SK-N-MC (cell line): ENCODE results near the gene KIF3B.
"Not testable (repeated sequence)": the region's sequence is repeated elsewhere in the genome, so short reads cannot be mapped to it uniquely, and the experiment has no call there.

ENCODE experiments used
- DNase-seq: peaks from one replicate; pipeline ENCODE4 v3.0.0-alpha.2; 2011; ENCODE audit warnings: low read depth, low spot score
- H3K27ac ChIP-seq: fragments of 200-600 bp; sonication (generic); 2 replicates; pipeline ENCODE4 v1.5.1; 2016; ENCODE audit warnings: mixed run types
- H3K36me3 ChIP-seq: fragments of 200-600 bp; sonication (generic); 2 replicates; pipeline ENCODE4 v1.6.1; 2017; ENCODE audit warnings: antibody characterized with exemption, low read length, mixed read lengths; ENCODE audit not compliant: insufficient read depth
- H3K4me3 ChIP-seq: fragments of 200-600 bp; sonication (generic); 2 replicates; pipeline ENCODE4 v1.5.1; 2016
- H3K9ac ChIP-seq: fragments of 200-600 bp; sonication (generic); 2 replicates; pipeline ENCODE4 v1.8.0; 2017; ENCODE audit warnings: mixed run types, mixed read lengths; ENCODE audit not compliant: insufficient read length
- H3K9me3 ChIP-seq: fragments of 200-600 bp; sonication (generic); 2 replicates; pipeline ENCODE4 v1.6.1; 2017; ENCODE audit warnings: low read depth, mild to moderate bottlenecking, antibody characterized with exemption, low read length, moderate library complexity, mixed read lengths
- EZH2 ChIP-seq: fragments of 200-600 bp; sonication (generic); IDR thresholded peaks from one replicate; pipeline ENCODE4 v1.6.1; 2017; ENCODE audit warnings: antibody characterized with exemption
- FOXP2 ChIP-seq: optimal IDR thresholded peaks from 2 replicates; pipeline ENCODE3; 2011; ENCODE audit warnings: mild to moderate bottlenecking, moderate library complexity; ENCODE audit not compliant: insufficient read depth; ENCODE audit errors: extremely low read length, control extremely low read depth
- POLR2AphosphoS5 ChIP-seq: IDR thresholded peaks from 2 replicates; pipeline ENCODE4 v1.6.1; 2012; ENCODE audit warnings: mild to moderate bottlenecking, low read depth, low read length, borderline replicate concordance

KIF3B gene

DNA sequence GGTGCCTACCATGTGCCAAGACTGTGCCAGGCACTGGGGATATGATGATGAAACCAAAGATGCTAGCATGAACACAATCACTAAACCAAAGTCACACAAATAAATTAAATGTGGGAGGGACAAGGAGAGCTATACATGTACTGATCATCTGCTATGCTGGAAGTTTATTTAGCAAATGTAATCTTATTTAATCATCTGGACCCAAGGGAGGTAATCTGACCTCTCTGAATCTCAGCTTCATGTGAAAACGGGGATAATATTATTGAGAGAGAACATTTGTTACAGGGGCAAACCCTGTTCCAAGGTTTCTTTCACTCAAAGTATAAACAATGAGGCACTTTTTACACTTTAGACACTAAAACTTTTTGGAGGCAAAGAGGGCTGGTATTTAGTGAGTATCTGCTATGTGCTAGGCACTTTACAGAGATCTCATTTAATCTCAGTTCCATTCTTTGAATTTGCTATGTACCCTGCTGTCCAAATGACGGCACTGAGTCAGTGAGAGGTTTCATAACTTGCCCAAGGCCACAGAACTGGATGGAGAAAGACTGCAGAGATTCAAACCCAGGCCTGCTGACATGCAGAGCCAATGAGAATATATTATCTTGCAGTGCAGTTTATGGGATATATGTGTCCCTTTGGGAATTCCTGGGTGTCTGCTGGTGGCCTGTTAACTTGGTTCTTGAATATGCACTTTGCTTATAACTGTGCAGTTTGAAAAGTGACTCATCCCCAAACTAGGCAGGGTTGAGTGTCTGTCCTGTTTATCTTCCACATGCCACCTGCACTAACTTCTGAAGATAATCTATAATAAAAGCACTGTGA, 77.4 kb downstream of the KIF3B start:
- 0 out of 2 replicates have a peak overlapping the region, but pooled peaks have one; percentile 11 for H3K4me3 ChIP-seq

DNA sequence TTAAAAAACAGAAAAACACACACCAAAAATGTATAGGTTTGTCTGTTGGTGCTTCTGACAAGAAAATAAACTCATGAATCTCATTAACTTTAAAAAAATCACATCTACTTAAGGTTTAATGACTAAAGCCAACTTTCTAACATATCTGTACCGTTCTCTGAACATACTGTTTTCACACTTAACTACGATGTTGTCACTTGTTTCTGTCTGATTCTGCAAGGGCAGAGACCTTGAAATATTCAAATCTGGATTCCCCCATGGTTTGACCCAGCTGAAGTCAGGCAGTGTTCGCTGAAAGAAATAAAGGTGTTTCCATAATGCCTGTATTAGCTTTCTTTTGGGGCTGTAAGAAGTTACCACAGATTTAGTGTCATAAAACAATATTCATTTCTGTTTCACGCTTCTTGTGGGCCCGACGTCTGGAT, 78.0 kb downstream of the KIF3B start:
- DNase-seq, result no peak
- Histone ChIP-seq H3K4me3 (no peak overlapping the region), H3K36me3 (peaks cover 7% of the 10 kb centered on the region; the same call in 1 of the 2 replicates), H3K9me3 (no peaks in the 10 kb centered on the region), H3K9ac (no peak overlapping the region), H3K27ac (peak overlapping the region; percentile 62)
- TF ChIP-seq POLR2AphosphoS5 (no peak), FOXP2 (no peak), EZH2 (no peak)

More for the DNA sequence above, 77.4 kb downstream of the KIF3B start:
- DNase-seq, result no peak
- Histone ChIP-seq H3K9ac (no peak overlapping the region), H3K27ac (peak overlapping the region; percentile 62), H3K36me3 (0 out of 2 replicates have a peak, but pooled peaks cover 2% of the 10 kb centered on the region), H3K9me3 (no peaks in the 10 kb centered on the region)
- TF ChIP-seq POLR2AphosphoS5, result no peak
- TF ChIP-seq EZH2, result no peak
- no peak for TF ChIP-seq FOXP2

DNA sequence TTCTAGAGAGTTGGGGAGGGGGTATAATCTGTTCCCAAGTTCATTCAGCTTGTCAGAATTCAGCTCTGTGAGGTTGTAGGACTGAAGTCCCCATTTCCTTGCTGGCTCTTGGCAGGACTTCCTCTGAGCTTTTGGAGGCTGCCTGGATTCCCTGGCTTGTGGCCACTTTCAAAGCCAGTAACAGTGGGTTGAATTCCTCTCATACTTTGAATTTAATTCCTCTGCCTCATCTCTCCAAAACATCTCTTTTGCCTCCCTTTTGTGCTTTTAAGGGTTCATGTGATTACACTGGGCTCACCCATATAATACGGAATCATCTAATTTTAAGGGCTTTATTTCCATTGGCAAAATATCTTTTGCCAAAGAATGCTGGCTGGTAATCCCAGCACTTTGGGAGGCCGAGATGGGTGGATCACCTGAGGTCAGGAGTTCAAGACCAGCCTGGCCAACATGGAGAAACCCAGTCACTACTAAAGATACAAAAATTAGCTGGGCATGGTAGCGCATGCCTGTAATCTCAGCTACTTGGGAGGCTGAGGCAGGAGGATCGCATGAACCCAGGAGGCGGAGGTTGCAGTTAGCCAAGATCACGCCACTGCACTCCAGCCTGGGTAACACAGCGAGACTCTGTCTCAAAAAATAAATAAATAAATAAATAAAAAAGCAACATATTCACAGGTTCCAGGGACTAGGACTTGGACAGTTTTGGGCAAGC, 78.6 kb downstream of the KIF3B start:
- DNase-seq, H3K9ac ChIP-seq, H3K4me3 ChIP-seq, H3K9me3 ChIP-seq: not testable (repeated sequence)
- Histone ChIP-seq H3K27ac (peak overlapping the region; percentile 62), H3K36me3 (peaks cover 12% of the 10 kb centered on the region; the same call in 1 of the 2 replicates)

DNA sequence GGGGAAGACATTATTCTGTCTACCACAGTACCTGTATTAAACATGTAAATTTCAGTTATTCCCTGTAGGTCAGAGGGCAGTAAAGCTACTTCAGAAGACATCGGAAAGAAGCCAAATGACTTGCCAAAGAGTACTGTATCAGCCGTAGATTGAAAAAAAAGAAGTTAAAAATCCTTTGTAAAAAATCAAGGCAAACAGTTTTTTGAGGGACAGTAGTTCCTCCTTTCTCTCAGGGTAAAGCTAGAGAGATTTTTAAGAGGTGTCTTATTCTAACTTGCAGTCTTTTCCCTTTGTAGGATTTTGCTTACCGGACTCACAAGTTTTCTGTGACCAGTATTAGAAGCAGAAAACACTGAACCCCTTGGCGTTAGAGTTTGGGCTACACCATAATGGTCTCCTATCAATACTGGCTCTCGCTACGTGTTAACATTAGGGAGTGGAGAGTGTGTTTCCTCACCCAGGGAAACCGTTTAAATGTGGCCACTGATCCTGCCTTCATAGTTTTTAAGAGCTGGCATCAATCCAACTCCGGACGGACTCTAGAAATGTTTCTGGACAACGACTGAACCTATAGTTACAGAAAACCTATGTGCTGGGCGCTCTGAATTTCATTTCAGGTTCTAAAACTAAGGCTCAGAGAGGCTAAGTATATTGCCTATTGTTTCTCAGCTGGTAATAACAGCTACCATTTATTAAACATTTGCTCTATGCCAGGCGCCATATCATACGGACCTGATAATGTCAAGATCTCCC, 79.3 kb downstream of the KIF3B start:
- Histone ChIP-seq H3K9me3 (no peaks in the 10 kb centered on the region), H3K36me3 (peaks cover 12% of the 10 kb centered on the region; the same call in 1 of the 2 replicates), H3K27ac (peak overlapping the region; percentile 83), H3K4me3 (peak overlapping the region; percentile 93), H3K9ac (peak overlapping the region; percentile 94)
- no peak for DNase-seq
- no peak for TF ChIP-seq FOXP2
- TF ChIP-seq EZH2, result no peak
- no peak for TF ChIP-seq POLR2AphosphoS5

DNA sequence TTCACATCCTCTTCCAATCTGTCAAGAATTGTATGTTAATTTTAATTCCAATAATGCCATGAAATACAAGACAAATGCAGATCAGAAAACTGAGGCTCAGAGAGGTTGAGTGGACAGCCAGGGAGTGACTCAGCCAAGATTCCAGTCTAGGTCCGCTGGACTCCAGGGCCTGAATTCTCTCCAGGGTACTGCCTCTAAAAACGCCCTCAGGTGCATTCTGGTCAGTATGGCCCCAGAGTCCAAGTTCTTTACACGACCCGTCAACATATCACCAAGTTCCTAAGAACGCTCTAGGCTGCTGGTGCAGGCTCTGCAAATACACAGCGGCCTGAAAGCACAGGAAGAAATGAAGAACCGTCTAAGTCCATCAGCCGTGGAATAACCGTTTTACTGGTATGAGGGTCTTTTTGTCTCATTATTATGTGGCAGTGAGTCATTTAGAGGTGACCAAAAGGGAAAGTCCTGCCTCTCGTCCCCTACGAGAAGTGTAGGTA, 80.0 kb downstream of the KIF3B start:
- Histone ChIP-seq H3K4me3 (peak overlapping the region; percentile 93), H3K27ac (peak overlapping the region; percentile 83), H3K9ac (peak overlapping the region; percentile 94), H3K36me3 (peaks cover 12% of the 10 kb centered on the region; the same call in 1 of the 2 replicates), H3K9me3 (no peaks in the 10 kb centered on the region)
- TF ChIP-seq POLR2AphosphoS5, result no peak
- TF ChIP-seq EZH2, result no peak
- TF ChIP-seq FOXP2, result no peak
- DNase-seq, result no peak

DNA sequence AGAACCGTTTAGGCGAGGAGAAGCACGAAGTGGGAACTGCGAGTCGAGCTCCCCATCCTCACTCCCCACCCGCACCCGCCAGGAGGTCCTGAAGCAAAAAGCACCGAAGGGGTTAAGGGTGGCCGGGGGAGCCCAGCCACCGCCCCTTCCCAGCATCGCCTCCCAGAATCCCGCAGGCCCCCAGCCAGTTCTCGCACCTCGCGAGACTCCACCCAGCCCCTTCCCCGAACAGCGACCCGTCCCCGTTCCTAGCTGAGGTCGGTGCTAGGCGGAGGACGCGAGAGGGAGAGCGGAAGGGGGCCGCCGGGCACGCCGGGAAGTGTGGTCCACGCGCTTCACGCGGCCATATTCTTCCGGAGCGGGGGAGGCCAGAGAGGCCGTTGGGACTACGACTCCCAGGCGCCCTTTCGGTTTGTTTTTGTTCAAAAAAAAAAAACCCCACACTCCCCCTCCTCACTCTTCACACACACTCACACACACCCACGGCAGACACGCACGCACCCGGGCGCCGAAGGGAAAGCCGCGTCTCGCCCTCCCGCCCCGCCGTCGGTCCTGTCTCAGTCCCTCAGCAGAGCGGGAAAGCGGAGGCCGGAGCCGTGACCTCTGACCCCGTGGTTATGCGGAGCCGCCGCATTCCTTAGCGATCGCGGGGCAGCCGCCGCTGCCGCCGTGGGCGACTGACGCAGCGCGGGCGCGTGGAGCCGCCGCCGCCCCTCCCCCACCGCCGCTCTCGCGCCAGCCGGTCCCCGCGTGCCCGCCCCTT, 80.6 kb downstream of the KIF3B start, which contains the start of gene ASXL1:
Gene ASXL1, plus strand, starts transcription at position 463 of the 763 bp plus-strand sequence. CDS start 445 bp downstream, outside the sequence.
- peak; percentile 56 for DNase-seq
- Histone ChIP-seq H3K9ac (peak within 1 kb of the TSS; percentile 99), H3K4me3 (peak within 1 kb of the TSS; percentile 93), H3K36me3 (peaks cover 12% of the 10 kb centered on the region; the same call in 1 of the 2 replicates), H3K9me3 (no peaks in the 10 kb centered on the region), H3K27ac (peak within 1 kb of the TSS; percentile 98)
- peak; percentile 87 for TF ChIP-seq POLR2AphosphoS5
- TF ChIP-seq EZH2, result no peak
- peak; percentile 71 for TF ChIP-seq FOXP2

DNA sequence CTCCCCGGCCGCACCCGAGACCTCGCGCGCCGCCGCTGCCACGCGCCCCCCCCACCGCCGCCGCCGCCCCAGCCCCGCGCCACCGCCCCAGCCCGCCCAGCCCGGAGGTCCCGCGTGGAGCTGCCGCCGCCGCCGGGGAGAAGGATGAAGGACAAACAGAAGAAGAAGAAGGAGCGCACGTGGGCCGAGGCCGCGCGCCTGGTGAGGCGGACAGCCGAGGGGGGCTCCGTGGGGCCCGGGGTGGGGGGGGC, 81.1 kb downstream of the KIF3B start:
- TF ChIP-seq FOXP2 (no peak), POLR2AphosphoS5 (no peak), EZH2 (no peak)
- Histone ChIP-seq H3K36me3 (peaks cover 12% of the 10 kb centered on the region; the same call in 1 of the 2 replicates), H3K4me3 (peak overlapping the region; percentile 93), H3K27ac (peak overlapping the region; percentile 98), H3K9me3 (no peaks in the 10 kb centered on the region), H3K9ac (peak overlapping the region; percentile 99)
- DNase-seq, result no peak
